ENCODE results near the gene MPC1. TPM values are rescaled to one million over a fixed set of nuclear protein-coding genes. Genes with fewer than 3 reads are reported as not detected.

Gene MPC1
- total RNA-seq, 2 experiments from 2014 or later = 17.4 to 19.3 TPM

GRCh38 chr6:166400181-166400580 lies 17.4 kb upstream of the MPC1 start:
- POLR2A ChIA-PET = interaction anchor here (1.1 to 1.3 kb wide), 3 partner anchors 11 to 18 kb away, joined by 3 to 10 read pairs (median 5); no protein-coding TSS in a partner anchor
- peaks cover 8% of the 10 kb centered on the region for H3K4me1 ChIP-seq (ENCODE audit: insufficient read depth, low read length)
- H3K27me3 Mint-ChIP-seq = peaks cover 3% of the 10 kb centered on the region
- no peaks in the 10 kb centered on the region for H3K27me3 ChIP-seq (ENCODE audit: control insufficient read depth in 1 of 2, insufficient read depth in 2 of 2, low read length in 2 of 2)
- intact Hi-C loops (cut with DNase I, micrococcal nuclease) = loop anchor here (1.0 to 10.0 kb wide), 3 partner anchors 87 to 515 kb away; no protein-coding TSS in a partner anchor
- TF ChIP-seq, protein P1, sequence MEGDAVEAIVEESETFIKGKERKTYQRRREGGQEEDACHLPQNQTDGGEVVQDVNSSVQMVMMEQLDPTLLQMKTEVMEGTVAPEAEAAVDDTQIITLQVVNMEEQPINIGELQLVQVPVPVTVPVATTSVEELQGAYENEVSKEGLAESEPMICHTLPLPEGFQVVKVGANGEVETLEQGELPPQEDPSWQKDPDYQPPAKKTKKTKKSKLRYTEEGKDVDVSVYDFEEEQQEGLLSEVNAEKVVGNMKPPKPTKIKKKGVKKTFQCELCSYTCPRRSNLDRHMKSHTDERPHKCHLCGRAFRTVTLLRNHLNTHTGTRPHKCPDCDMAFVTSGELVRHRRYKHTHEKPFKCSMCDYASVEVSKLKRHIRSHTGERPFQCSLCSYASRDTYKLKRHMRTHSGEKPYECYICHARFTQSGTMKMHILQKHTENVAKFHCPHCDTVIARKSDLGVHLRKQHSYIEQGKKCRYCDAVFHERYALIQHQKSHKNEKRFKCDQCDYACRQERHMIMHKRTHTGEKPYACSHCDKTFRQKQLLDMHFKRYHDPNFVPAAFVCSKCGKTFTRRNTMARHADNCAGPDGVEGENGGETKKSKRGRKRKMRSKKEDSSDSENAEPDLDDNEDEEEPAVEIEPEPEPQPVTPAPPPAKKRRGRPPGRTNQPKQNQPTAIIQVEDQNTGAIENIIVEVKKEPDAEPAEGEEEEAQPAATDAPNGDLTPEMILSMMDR (IDR thresholded peaks at IDR 0.05) = no peak
- no peaks in the 10 kb centered on the region for H3K36me3 ChIP-seq (ENCODE audit: insufficient read depth, low read length)
- peaks cover 0 to 5% of the 10 kb centered on the region in 2 experiments for H3K9me3 ChIP-seq (ENCODE audit: control insufficient read depth in 1 of 2, insufficient read depth in 1 of 2, low read length in 2 of 2)
- H3K27ac ChIP-seq (ENCODE audit: low read depth in 1 of 2, low read length in 2 of 2) = no peak overlapping the region
- no peak overlapping the region for H3K4me3 ChIP-seq (ENCODE audit: low read length)
- no peaks in the 10 kb centered on the region for H3K9me3 Mint-ChIP-seq
- H3K4me1 Mint-ChIP-seq (ENCODE audit: low read depth) = no peaks in the 10 kb centered on the region
- ATAC-seq (ENCODE audit: poor library complexity) (no peak), DNase-seq (no peak)
- CTCF ChIA-PET = interaction anchor here (0.6 to 3.6 kb wide), 22 partner anchors 8 to 733 kb away, joined by 3 to 21 read pairs (median 5); no protein-coding TSS in a partner anchor
- no peak overlapping the region for H3K4me3 Mint-ChIP-seq
- H3K36me3 Mint-ChIP-seq (ENCODE audit: low read depth) = no peaks in the 10 kb centered on the region
- no peak overlapping the region for H3K27ac Mint-ChIP-seq

- H3K9me3 Mint-ChIP-seq = no peaks in the 10 kb centered on the region
- no peak for ATAC-seq (ENCODE audit: poor library complexity)
- peaks cover 0 to 5% of the 10 kb centered on the region in 2 experiments for H3K9me3 ChIP-seq (ENCODE audit: control insufficient read depth in 1 of 2, insufficient read depth in 1 of 2, low read length in 2 of 2)
- ChIA-PET CTCF (interaction anchor here (3.6 kb wide), 1 partner anchor 85 kb away, joined by 21 read pairs; no protein-coding TSS in a partner anchor), POLR2A (no interaction called here)
- peaks cover 8% of the 10 kb centered on the region for H3K4me1 ChIP-seq (ENCODE audit: insufficient read depth, low read length)
- H3K27me3 ChIP-seq (ENCODE audit: control insufficient read depth in 1 of 2, insufficient read depth in 2 of 2, low read length in 2 of 2) = peaks cover 0 to 3% of the 10 kb centered on the region in 2 experiments
- peaks cover 4% of the 10 kb centered on the region for H3K27me3 Mint-ChIP-seq
- no peak overlapping the region for H3K4me3 Mint-ChIP-seq
- intact Hi-C loops (cut with DNase I, micrococcal nuclease) = no loop called here
- TF ChIP-seq, protein P1 (IDR thresholded peaks at IDR 0.05) = no peak
- no peak overlapping the region for H3K27ac ChIP-seq (ENCODE audit: low read depth in 1 of 2, low read length in 2 of 2)
- H3K36me3 ChIP-seq (ENCODE audit: insufficient read depth, low read length) = no peaks in the 10 kb centered on the region
- H3K4me3 ChIP-seq (ENCODE audit: low read length) = no peak overlapping the region
- no peaks in the 10 kb centered on the region for H3K4me1 Mint-ChIP-seq (ENCODE audit: low read depth)
- no peak overlapping the region for H3K27ac Mint-ChIP-seq
- no peak for DNase-seq
- H3K36me3 Mint-ChIP-seq (ENCODE audit: low read depth) = no peaks in the 10 kb centered on the region
Measured at GRCh38 chr6:166398348-166398747, 15.6 kb upstream of the MPC1 start.

DNA sequence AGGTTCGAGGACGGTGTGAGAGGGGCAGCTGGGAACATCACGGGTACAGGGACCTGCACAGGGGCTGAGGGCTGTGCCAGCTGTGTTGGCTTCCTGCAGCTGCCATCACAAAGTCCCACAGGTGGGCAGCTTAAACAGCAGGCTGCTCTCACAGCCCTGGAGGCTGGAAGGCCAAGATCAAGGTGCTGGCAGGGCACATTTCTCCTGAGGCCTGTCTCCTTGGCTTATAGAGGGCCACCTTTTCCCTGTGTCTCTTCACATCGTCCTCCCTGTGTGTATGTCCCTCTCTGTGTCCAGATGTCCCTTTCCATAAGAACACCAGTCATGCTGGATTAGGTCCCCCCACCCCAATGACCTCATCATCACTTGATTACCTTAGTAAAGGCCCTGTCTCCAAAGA lies 15.1 kb upstream of the MPC1 start:
- no peak overlapping the region for H3K27ac ChIP-seq (ENCODE audit: low read depth in 1 of 2, low read length in 2 of 2)
- H3K4me1 Mint-ChIP-seq (ENCODE audit: low read depth) = no peaks in the 10 kb centered on the region
- no peaks in the 10 kb centered on the region for H3K9me3 Mint-ChIP-seq
- ChIA-PET CTCF (interaction anchor here (3.6 kb wide), 1 partner anchor 85 kb away, joined by 21 read pairs; no protein-coding TSS in a partner anchor), POLR2A (no interaction called here)
- ATAC-seq (ENCODE audit: poor library complexity) (no peak), DNase-seq (no peak)
- H3K4me3 Mint-ChIP-seq = no peak overlapping the region
- no peaks in the 10 kb centered on the region for H3K36me3 ChIP-seq (ENCODE audit: insufficient read depth, low read length)
- peaks cover 8% of the 10 kb centered on the region for H3K4me1 ChIP-seq (ENCODE audit: insufficient read depth, low read length)
- no peak overlapping the region for H3K27ac Mint-ChIP-seq
- intact Hi-C loops (cut with DNase I, micrococcal nuclease) = no loop called here
- H3K27me3 ChIP-seq (ENCODE audit: control insufficient read depth in 1 of 2, insufficient read depth in 2 of 2, low read length in 2 of 2) = peaks cover 0 to 3% of the 10 kb centered on the region in 2 experiments
- H3K36me3 Mint-ChIP-seq (ENCODE audit: low read depth) = no peaks in the 10 kb centered on the region
- TF ChIP-seq, protein P1 (IDR thresholded peaks at IDR 0.05) = no peak
- H3K9me3 ChIP-seq (ENCODE audit: control insufficient read depth in 1 of 2, insufficient read depth in 1 of 2, low read length in 2 of 2) = peaks cover 0 to 5% of the 10 kb centered on the region in 2 experiments
- H3K27me3 Mint-ChIP-seq = peaks cover 4% of the 10 kb centered on the region
- no peak overlapping the region for H3K4me3 ChIP-seq (ENCODE audit: low read length)

Measured in CD4-positive, alpha-beta T cell (primary cell).